ENCODE results near the gene OR2H2. TPM values are rescaled to one million over a fixed set of nuclear protein-coding genes. Genes with fewer than 3 reads are reported as not detected.

Gene OR2H2
- polyA plus RNA-seq, 1 experiment = not detected

GRCh38 chr6:29589423-29590048 is 4.6 kb downstream of the OR2H2 start:
- peak; percentile 93 for TF ChIP-seq CTCF (IDR thresholded peaks at IDR 0.05; ENCODE audit: low read depth, low read length)
- H3K27me3 ChIP-seq (ENCODE audit: control insufficient read depth, insufficient read depth, low read length) = no peaks in the 10 kb centered on the region
- H3K9me3 ChIP-seq (ENCODE audit: control insufficient read depth, insufficient read depth, low read length) = no peaks in the 10 kb centered on the region
- no peak overlapping the region for H3K27ac ChIP-seq (ENCODE audit: low read depth, low read length)
- DNase-seq (ENCODE audit: low read depth, low spot score) = peak; percentile 10
- ChIA-PET CTCF (interaction anchor here (0.6 to 1.6 kb wide), 18 partner anchors 9 to 1886 kb away, joined by 3 to 6 read pairs (median 4); partner anchors contain the start of gene UBD), POLR2A (no interaction called here)
- no peak overlapping the region for H3K4me3 ChIP-seq (ENCODE audit: low read depth, low read length)

DNA sequence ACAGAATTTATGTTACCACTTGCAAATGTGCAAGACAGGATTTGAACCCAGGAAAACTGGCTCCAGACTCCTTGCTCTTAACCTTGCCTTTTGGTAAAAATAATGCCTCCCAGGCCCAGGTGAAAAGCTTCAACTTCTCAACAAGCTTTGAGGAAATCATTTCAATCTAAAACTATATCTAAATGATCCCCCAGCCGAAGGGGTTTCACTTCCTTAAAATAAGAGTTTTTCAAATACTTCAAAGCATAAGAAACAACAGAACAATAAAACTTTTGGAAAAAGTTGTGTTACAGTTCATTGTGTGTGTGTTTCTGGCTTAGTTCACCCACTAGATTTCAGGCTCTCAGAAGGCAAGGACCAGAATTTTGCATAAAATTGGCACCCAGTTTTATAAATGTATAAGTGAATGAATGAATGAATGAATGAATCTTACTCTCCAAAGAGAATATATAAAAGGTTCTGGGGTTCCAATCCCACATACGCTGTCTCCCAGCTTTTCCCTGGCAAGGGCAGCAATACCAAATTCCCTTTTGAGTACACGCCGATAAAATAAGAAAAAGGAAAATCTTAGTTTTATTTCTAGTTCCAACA is 5.4 kb downstream of the OR2H2 start:
- Histone ChIP-seq H3K27ac (ENCODE audit: low read depth, low read length) (no peak overlapping the region), H3K9me3 (ENCODE audit: control insufficient read depth, insufficient read depth, low read length) (no peaks in the 10 kb centered on the region), H3K4me3 (ENCODE audit: low read depth, low read length) (no peak overlapping the region), H3K27me3 (ENCODE audit: control insufficient read depth, insufficient read depth, low read length) (no peaks in the 10 kb centered on the region)
- ChIA-PET CTCF (interaction anchor here (0.6 to 1.6 kb wide), 7 partner anchors 8 to 415 kb away, joined by 3 to 6 read pairs (median 4); partner anchors contain the start of gene UBD), POLR2A (no interaction called here)
- no peak for DNase-seq (ENCODE audit: low read depth, low spot score)
- no peak for TF ChIP-seq CTCF (IDR thresholded peaks at IDR 0.05; ENCODE audit: low read depth, low read length)

DNA sequence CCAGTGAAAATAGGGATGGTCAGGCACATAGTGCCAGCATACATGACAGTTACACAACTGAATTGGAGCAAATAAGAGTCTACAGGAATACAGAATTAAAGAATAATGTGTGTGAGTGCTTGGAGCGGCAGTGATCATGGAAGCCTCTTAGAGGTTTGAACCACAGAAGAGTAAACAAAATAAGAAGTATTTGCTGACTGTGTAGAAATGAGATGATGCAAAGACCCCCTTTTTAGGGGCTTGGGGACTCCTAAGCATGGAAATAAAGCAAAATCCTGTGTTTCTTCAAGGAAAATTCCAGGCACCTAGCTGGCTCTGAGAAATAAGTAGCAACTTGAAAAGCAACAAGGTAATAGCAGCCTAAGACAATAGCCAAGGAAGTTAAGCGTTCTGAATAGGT is 6.8 kb downstream of the OR2H2 start:
- TF ChIP-seq CTCF (IDR thresholded peaks at IDR 0.05; ENCODE audit: low read depth, low read length) = no peak
- CTCF ChIA-PET = interaction anchor here (0.8 kb wide), 1 partner anchor 18 kb away, joined by 3 read pairs; no protein-coding TSS in a partner anchor
- H3K27ac ChIP-seq (ENCODE audit: low read depth, low read length) = no peak overlapping the region
- H3K27me3 ChIP-seq (ENCODE audit: control insufficient read depth, insufficient read depth, low read length) = no peaks in the 10 kb centered on the region
- POLR2A ChIA-PET = no interaction called here
- H3K9me3 ChIP-seq (ENCODE audit: control insufficient read depth, insufficient read depth, low read length) = no peaks in the 10 kb centered on the region
- H3K4me3 ChIP-seq (ENCODE audit: low read depth, low read length) = no peak overlapping the region
- DNase-seq (ENCODE audit: low read depth, low spot score) = no peak

DNA sequence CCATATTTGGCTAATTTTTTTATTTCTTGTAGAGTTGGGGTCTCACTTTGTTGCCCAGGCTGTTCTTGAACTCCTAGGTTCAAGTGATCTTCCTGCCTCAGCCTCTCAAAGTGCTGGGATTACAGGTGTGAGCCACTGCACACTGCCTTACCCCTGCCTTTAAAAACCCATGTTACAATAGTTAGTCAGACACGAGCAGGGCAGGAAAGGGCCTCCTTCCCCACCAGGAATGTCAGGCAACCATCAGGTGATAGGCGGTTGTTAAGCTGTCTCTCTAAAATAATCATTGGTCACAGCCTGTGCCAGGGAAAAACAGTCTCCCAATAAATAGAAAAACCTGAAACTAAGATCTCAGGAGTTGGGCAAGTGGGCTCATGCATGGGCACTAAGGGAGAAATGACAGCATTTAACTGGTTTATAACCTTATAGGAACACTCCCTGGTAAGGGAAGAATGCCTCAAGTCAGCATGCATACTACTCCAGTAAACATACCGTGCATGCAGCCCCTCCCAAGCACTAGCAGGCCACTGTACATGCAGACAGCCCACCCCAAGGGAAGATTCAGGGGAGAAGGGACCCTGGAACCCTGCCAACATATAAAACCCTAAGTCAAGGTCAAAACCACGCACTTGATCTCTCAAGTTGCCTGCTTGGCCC is 8.4 kb downstream of the OR2H2 start:
- ChIA-PET POLR2A (no interaction called here), CTCF (interaction anchor here (1.2 kb wide), 1 partner anchor 60 kb away, joined by 5 read pairs; no protein-coding TSS in a partner anchor)
- H3K27ac ChIP-seq (ENCODE audit: low read depth, low read length) = no peak overlapping the region
- no peak for DNase-seq (ENCODE audit: low read depth, low spot score)
- no peaks in the 10 kb centered on the region for H3K9me3 ChIP-seq (ENCODE audit: control insufficient read depth, insufficient read depth, low read length)
- TF ChIP-seq CTCF (IDR thresholded peaks at IDR 0.05; ENCODE audit: low read depth, low read length) = no peak
- no peak overlapping the region for H3K4me3 ChIP-seq (ENCODE audit: low read depth, low read length)
- H3K27me3 ChIP-seq (ENCODE audit: control insufficient read depth, insufficient read depth, low read length) = no peaks in the 10 kb centered on the region

All from AG04450 (cell line).